Measurements from ENCODE around the gene CSNK1G1.
"Not testable (repeated sequence)": the region's sequence is repeated elsewhere in the genome, so short reads cannot be mapped to it uniquely, and the experiment has no call there.

The CSNK1G1 gene

DNA sequence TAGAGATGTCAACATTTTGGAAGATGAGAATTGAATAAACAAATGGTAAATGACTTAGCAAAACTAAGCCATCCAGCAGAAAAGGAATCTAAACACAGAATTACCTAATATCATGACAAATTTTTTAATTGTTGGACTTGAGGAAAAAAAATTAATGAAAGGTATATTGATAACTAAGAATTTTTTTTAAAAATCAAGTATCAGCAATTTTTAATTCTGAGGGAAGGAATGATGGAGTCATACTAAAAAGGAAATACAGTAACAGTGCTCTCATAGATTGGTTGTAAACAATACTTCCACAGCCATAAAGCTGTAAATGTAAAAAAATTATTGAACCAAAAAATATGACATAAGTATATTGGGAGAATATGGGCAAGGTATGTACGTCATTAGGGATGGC, 68.0 kb downstream of the CSNK1G1 start:
- no peak for DNase-seq (ENCODE audit: low read depth)

DNA sequence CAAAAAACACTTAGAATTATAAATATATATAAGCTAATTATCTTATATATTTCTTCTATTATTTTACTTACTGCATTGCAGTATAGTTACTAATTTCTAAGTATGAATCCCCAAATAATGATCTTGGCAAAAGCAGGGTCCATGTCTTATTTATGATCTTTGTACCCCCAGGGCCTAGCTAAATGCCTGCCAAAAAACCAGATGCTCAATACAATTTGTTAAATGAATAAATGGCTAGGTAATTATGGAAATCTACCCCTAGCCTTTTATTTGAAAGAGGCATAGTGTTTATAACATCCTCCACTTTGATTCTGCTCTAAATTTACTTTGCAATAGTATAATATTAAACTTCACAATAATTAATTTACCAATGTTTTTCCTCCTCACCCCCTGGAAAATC, 69.5 kb downstream of the CSNK1G1 start:
- no peak for DNase-seq (ENCODE audit: low read depth)

DNA sequence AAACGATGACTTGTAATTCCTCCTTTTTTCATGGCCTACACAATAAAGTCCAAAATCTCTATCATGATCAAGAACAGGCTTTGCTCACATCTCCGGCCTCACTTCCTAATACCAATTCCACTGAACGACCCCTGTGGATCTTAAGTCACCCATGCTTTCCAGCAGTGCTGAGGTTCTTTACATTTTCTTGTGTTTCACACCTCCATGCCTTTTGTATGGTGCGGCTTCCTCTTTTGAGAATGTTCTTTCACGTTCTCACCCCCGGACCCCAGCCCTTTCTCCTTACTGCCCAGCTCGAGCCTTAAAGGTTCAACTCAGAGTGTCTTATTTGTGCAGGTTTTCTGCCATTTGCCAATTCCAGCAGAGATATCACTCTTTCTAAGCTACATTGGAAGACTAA, 70.1 kb downstream of the CSNK1G1 start:
- DNase-seq (ENCODE audit: low read depth) = no peak

DNA sequence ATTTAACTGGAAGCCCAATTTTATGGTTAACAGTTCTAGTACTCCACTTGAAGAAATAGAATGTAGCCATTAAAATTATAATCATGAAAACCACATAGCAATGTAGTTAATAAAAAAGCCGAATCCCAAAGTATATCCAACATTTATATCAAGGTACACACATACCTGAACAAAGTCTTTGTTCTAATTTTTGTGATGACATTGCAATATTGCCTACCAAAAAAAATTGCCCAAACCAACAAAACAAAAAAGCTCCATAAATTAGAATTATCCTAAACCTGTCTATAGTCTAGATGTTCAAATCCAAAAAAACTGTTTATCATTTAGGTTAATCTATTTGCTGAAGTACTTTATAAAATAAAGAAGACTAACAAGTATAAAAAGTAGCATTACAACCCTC, 70.8 kb downstream of the CSNK1G1 start:
- DNase-seq (ENCODE audit: low read depth) = no peak

DNA sequence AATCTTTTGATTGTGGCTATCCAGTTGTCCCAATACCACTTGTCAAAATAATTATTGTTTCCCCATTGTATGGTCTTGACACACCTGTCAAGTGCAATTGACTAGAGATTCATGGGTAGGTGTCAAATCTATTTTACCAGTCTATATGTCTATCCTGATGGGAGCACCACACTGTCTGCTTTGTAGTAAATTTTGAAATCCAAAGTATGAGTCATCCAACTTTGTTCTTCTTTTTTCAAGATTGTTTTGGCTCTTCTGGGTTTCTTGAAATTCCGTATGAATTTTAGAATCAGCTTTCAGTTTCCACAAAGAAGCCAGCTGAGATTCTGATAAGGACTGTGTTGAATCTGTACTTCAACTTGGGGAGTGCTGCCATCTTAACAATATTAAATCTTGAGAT, 71.9 kb downstream of the CSNK1G1 start:
- DNase-seq (ENCODE audit: low read depth) = no peak

DNA sequence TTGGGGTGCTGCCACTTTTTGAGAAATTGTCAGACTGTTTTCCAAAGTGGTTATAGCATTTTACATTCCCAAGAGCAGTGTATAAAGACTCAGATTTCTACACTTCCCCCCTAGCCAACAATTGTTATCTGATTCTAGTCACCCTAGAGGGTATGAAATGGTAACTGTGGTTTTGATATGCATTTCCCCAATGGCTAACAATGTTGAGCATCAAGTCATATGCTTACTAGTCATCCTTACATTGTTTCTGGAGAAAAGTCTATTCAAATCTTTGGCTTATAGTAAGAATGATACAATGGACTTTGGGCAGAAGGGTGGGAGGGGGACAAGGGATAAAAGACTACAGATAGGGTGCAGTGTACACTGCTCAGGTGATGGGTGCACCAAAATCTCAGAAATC, 73.3 kb downstream of the CSNK1G1 start:
- no peak for DNase-seq (ENCODE audit: low read depth)

DNA sequence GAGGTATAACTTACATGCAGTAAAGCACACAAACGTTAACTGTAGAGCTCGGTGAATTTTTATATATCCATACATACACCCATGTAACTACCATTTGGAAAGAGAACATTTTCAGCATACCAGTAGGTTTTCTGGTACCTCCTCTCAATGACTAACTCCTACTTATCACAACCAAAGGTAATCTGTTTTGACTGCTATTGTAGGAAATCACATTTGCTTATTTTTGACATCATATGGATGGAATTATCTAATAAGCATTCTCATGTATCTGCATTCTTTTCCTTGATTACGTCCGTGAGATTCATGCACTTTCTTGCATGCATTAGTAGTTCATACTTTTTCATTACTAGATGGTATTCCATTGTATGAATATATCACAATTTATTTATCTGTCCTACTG, 76.8 kb downstream of the CSNK1G1 start:
- DNase-seq (ENCODE audit: low read depth) = no peak

DNA sequence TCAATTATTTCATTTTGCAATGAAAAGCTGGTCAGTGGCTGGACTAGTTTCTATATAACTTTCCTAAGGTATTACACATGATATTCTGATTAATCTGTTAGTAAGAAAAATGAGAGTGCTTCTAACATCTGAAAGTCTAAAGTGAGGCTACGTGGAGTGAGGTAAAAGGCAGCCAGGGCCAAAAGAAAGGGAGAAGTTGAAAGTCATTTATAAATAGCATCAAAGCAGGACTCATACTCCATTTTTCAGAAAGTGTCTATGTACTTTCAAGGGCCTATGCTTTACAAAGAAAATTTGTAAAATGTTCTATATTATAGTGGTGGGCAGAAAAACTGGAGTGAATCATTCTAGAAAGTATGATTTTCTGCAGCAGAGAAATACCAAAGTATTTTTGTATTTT, 80.0 kb downstream of the CSNK1G1 start:
- DNase-seq (ENCODE audit: low read depth) = no peak

DNA sequence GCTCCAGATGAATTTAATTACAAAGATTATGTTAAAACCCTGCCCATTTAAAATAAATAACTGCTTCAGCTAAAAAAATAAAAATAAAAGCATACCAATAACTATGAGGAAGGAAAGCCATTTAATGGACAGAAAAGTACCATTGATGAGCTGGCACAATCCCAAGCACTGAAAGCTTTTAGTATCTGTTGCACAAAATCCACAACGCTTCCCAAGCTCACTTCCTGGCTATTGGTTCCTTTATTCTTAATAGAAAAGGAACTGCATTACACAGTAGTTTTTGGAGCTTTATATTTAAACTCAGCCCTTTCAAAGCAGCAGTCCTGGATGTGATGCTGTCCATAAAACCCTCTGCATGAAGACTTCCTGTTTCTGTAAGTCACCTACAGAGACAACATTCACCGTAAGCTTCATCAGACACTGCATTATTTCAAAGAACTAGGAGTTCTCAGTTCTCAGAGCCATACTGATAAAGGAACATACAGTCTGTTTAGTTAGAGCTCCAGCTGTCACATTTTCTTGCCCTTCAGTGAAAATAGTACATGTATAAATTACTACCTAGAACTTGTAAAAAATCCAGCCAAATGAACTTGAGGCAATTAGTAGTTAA, 81.5 kb downstream of the CSNK1G1 start:
- no peak for DNase-seq (ENCODE audit: low read depth)

DNA sequence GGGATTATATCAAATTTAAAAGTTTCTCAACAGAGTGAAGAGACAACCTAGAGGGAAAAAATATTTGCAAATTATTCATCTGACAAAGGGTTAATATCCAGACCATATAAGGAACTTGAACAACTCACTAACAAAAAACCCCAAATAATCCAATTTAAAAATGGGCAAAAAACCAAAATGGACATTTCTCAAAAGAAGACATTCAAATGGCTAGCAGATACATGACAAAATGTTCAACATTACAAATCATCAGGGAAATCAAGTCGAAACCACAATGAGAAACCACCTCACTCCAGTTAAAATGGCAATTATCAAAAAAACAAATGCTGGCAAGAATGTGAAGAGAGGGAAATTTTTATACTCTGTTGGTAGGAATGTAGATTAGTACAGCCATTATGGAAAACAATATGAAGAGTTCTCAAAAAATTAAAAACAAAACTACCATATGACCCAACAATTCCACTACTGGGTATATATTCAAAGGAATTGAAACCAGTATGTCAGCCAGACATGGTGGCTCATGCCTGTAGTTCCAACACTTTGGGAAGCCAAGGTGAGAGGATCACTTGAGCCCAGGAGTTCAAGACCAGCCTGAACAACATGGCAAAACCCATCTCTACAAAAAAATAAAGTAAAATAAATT, 88.5 kb downstream of the CSNK1G1 start:
- DNase-seq (ENCODE audit: low read depth) = no peak

DNA sequence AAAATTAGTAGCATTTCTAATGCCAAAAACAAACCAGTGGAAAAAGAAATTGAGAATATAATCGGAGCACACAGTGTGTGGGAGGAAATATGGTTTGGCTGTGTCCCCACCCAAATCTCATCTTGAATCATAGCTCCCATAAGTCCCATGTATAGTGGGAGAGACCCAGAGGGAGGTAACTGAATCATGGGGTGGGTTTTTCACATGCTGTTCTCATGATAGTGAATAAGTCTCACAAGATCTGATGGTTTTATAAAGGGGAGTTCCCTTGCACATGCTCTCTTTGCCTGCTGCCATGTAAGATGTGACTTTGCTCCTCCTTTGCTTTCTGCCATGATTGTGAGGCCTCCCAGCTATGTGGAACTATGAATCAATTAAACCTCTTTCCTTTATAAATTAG, 90.8 kb downstream of the CSNK1G1 start:
- not testable (repeated sequence) for DNase-seq (ENCODE audit: low read depth)

DNA sequence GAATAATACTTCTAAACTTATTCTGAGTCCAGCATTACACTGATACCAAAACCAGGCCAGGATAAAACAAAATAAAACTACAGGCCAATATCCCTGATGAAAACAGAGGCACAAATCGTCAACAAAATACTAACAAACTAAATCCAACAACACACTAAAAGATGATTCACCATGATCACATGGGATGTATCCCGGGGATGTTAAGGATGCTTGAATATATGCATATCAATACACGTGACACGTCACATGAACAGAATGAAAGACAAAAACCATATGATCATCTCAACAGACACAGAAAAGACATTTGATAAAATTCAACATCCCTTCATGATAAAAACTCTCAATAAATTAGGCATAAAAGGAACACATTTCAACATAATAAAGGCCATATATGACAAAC, 91.5 kb downstream of the CSNK1G1 start:
- DNase-seq (ENCODE audit: low read depth) = no peak

DNA sequence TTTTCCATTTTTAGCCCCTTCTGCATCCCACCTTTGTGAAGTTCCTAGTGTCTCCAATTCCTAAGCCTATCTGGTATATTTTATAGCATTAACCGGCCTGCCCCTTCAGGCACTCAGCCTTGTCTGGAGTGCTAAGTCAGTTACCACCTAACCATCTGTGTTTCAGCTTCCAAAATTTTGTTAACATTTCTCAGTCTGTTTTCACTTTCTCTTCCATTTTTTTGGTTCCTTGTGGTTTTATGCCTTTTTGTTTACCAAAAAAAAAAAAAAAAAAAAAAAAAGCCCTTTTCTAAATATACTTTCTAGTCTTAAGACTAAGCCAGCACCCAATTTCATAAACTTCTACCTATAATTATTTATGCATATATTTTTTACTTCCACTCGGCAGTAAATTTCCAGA, 92.4 kb downstream of the CSNK1G1 start:
- no peak for DNase-seq (ENCODE audit: low read depth)

DNA sequence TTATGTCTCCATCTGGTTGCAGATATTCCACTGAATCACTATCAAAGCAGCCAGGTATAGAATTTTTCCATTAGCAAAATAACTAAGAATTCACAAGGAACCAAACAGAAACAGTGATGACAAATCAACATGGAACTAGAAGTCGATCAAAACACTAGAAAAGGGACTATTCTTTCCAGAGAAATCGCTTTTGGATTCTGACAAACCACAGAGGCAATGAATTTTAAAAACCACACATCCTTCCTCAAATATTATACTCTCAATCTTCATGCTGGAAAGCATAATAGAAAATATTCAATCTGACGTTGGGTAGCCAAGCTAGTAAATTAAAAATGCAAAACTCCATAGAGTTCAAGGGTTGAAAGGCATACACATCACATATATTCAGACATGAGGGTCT, 99.9 kb downstream of the CSNK1G1 start:
- DNase-seq (ENCODE audit: low read depth) = no peak

DNA sequence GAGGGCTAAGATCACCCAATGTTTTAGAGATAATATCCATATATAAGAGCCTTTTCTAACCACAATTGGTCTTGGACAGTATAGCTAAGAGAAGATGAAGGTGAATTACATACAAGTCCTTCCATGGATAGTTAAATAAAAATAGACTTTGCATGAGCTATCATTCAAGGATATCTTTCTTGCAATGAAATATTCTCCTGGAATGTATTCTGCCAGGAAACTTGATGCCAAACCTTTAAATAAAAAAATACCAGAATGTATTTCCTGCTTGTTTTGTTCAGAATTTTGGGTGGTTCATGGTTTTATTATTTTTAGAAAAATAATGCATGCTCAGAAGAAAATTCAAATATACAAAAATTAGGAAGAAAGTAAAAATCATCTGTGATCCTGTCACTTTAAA, 104.3 kb downstream of the CSNK1G1 start:
- DNase-seq (ENCODE audit: low read depth) = no peak

DNA sequence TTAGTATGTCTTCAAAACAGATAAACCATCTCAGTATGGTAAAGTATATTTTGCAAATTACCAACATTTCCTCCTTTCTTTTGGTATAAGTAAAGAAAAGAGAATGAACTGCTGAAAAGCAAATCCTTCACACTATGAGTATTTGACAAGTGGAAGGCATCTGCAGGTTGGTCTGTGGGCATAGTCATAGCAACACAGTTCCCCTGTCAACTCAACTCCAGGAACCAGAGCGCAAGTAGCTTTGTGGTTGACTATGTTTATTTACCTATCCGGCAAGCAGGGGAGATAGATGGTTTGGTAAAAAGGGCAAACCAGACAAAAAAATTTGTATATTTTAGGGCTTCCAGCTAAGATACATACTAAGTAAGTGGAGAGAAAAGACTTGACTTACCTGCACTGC, 104.9 kb downstream of the CSNK1G1 start:
- no peak for DNase-seq (ENCODE audit: low read depth)

DNA sequence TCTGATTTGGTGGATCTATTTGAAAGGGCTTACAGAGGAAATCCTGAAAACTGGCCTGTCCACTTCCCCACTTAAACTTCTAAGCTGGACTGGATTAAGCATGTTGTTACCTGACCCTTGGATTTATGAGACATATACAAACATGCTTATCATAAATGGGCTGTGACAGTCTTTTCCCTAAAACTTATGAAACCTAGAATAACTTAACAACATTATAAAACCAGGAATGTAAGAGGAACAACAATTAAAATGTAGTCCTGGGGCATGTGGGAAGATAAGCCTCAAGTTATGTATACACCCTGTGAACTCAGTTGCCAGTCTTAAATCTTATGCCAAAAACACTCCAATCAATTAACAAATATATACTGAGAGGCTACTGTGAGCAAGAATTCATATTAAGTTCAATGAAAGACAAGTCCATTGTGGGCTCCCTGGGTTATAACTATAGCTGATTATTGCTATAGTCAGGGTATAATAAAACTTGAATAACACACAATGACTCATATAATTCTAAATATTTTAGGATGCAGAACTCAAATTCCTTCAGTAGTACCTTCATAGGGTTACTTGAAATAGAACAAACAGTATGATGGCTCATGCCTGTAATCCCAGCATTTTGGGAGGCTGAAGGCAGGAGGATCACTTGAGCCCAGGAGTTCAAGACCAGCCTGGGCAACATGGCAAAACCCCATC, 105.9 kb downstream of the CSNK1G1 start:
- DNase-seq (ENCODE audit: low read depth) = no peak

DNA sequence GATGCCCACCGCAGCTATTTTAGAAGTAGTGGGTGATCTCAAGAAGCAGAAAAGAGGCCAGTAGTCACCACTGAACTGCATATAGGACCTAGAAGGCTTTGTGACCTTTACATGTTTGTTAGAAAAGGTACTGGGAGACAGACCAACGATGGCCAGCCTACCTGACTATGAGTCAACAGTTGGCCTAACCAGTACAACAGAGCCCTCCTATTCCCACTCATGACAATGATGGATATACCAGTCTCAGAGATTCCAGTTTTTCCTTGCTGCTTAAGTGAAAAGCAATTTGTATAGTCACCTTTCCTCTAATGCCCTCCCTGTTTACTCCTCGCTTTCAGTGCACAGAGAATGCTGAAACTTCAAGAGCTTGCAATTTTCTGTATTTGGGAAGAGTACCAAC, 106.6 kb downstream of the CSNK1G1 start:
- no peak for DNase-seq (ENCODE audit: low read depth)

DNA sequence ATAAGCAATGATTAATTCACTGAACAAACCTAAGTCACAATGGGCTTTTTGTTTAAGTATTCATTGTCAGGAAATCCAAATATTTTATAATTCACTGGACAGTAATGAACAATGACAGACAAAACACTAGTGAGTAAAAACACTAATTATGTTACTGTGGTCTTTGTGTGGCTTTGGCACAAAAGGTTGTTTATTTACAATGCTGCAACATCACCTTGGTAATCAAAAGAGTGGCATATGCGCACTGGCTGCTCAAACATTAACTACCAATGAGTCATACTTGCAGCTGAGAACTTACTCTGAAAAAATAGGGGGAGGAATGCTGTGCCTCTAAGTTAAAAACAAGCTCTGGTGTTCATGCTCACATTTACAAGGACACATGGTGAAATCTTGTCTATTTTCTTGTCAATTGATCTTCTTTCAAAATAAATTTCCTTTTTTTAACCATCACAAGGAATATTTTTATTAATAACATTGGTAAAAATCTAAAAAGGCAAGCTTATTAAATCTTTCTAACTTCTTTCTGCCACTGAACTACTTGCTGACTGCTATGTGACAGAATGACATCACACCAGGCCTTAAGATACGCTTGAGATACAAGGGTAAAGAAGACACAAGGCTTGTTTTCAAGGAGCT, 107.9 kb downstream of the CSNK1G1 start:
- no peak for DNase-seq (ENCODE audit: low read depth)

DNA sequence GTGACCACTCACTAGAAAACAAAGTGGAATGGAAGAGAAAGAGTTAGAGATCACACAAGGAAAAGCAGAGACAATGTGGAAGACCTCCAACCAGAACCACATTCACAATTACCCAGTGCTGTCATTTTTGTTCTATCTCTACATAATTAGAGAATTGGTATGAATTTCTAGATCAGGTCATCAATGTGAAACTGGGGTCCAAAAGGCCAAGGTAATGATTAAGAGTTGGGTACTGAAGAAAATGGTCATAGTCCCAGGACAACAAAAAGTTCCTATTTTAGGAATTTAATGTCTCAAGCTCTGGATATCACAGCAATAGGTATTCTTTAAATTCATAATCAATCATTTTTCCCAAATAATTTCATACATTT, 108.5 kb downstream of the CSNK1G1 start:
- DNase-seq (ENCODE audit: low read depth) = no peak

DNA sequence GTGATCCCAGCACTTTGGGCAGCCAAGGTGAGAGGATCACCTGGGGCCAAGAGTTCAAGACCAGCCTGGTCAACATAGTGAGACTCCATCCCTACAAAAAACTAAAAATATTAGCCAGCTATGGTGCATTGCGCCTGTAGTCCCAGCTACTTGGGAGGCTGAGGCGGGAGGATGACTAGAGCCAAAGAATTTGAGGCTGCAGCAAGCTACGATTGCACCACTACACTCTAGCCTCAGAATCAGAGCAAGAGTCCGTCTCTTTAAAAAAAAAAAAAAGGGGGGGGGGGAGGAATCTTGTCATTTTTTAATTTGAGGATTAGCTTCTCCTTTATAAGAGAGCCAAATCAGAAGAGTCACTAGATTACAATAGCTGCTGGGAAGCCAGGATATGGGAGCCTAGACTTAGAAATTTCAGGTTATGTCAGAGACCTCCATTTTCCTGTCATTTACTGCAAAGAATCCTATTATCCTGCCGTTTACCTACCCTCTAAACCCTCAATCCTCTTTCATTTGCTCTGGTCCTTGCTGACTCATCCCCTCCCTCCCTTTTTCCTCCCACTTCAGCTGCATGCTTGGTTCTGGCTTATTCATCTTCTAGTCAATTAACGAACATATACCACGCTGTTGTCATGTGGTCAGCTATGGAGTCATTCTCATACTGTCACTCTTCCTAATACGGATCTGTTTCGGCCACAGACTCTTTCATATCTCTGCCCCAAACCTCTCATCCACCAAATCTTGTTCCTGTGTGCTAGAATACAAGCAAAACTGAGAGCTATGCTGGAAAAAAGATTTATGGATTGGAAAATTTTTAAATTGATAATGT, 109.4 kb downstream of the CSNK1G1 start:
- DNase-seq (ENCODE audit: low read depth) = no peak

DNA sequence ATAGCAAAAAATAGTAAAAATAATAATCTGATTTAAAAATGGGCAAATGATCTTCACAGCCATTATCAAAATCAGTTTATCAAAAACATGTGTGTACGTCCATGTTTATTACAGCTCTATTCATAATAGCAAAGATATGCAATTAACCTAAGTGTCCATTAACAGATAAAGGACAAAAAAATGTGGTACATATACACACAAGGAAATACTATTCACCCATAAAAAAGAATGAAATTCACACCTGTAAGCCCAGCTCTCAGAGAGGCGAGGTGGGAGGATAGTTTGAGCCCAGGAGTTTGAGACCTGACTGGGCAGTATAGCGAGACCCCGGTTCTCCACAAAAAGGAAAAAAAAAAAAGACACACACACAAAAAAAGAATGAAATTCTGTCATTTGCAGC, 110.6 kb downstream of the CSNK1G1 start:
- DNase-seq (ENCODE audit: low read depth) = no peak
